ENCODE measurements around the gene ANKFN1. TPM values are rescaled to one million over a fixed set of nuclear protein-coding genes. Genes with fewer than 3 reads are reported as not detected.

Gene ANKFN1
- polyA plus RNA-seq, 2 donors, result 0.08 to 0.09 TPM

DNA sequence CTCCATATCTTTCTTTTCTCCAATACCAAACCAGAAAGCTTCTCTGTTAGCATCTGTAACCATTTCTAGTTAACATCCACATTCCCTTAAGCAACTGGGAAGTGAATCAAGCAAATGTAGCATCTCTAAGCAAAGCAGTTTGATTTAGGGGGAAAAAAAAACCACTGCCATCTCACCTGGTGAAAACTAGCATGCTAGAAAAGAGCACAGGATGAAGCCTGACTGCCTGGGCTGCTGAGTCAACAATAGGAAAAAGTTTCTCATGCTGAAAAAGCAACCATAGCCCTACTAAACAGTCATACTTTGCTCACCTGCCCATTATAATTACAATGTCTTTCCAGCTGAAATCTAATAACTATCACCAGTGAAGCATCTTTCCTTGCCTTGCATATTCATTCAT lies 139.3 kb downstream of the ANKFN1 start:
- Histone ChIP-seq H3K4me1 (ENCODE audit: control insufficient read depth in 2 of 2, insufficient read depth in 2 of 2, low read length in 1 of 2) (no peaks in the 10 kb centered on the region), H3K27ac (ENCODE audit: low read depth in 2 of 2, low read length in 1 of 2) (no peak overlapping the region), H3K36me3 (ENCODE audit: control insufficient read depth in 2 of 2, insufficient read depth in 2 of 2, low read length in 1 of 2) (no peaks in the 10 kb centered on the region), H3K27me3 (ENCODE audit: control insufficient read depth in 1 of 2, insufficient read depth in 2 of 2, low read length in 2 of 2) (no peaks in the 10 kb centered on the region), H3K9me3 (ENCODE audit: control insufficient read depth in 2 of 2, insufficient read depth in 1 of 2, low read depth in 1 of 2, low read length in 1 of 2) (peaks cover 0 to 2% of the 10 kb centered on the region in 2 donors), H3K4me3 (ENCODE audit: low read depth in 1 of 2, low read length in 2 of 2) (no peak overlapping the region)

DNA sequence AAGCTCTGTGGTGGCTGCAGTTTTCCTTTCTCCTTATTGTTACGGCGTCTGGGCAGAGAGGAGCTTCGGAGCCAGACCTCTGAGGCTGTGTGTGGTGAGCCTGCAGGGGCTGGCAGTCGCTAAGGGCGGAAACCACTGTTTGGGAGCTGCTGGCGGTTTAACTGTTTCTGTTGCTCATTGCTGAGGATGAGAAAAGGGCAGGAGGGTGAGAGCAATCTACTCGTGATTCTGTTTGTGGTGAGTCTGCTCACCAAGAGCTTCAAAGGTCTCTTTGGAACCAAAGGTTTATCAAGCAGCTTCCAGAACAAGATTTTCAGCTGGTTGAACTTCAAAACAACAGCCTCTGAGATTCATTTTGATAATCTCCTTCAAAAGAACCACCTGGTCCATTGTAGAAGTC lies 143.9 kb downstream of the ANKFN1 start:
- Histone ChIP-seq H3K4me3 (ENCODE audit: low read depth in 1 of 2, low read length in 2 of 2) (no peak overlapping the region), H3K27me3 (ENCODE audit: control insufficient read depth in 1 of 2, insufficient read depth in 2 of 2, low read length in 2 of 2) (no peaks in the 10 kb centered on the region), H3K36me3 (ENCODE audit: control insufficient read depth in 2 of 2, insufficient read depth in 2 of 2, low read length in 1 of 2) (no peaks in the 10 kb centered on the region), H3K4me1 (ENCODE audit: control insufficient read depth in 2 of 2, insufficient read depth in 2 of 2, low read length in 1 of 2) (no peaks in the 10 kb centered on the region), H3K9me3 (ENCODE audit: control insufficient read depth in 2 of 2, insufficient read depth in 1 of 2, low read depth in 1 of 2, low read length in 1 of 2) (peaks cover 0 to 2% of the 10 kb centered on the region in 2 donors), H3K27ac (ENCODE audit: low read depth in 2 of 2, low read length in 1 of 2) (no peak overlapping the region)
- WGBS, 2 donors, result 24 to 27% methylated on average over 7 of the region's 7 CpGs

DNA sequence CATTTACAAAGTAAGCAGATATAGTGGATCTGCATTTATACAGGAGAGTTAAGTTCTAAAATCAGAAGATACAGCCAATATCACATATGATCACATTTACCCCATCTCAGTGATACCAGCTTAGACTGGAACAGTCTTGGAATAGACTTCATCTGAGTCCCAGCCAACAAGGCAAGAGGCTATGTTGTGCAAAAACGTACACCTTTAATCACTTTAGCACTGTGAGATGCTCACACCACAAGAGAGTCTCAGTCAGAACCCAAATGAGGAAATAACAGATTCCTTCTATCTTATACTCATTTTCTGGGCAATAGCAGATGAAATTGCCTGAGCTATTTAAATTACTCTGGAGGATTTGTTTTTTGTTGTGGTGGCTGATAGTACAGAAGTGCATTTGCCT lies 145.6 kb downstream of the ANKFN1 start:
- 42 to 49% methylated on average over 1 of the region's 1 CpG for WGBS, 2 donors
- Histone ChIP-seq H3K36me3 (ENCODE audit: control insufficient read depth in 2 of 2, insufficient read depth in 2 of 2, low read length in 1 of 2) (no peaks in the 10 kb centered on the region), H3K27me3 (ENCODE audit: control insufficient read depth in 1 of 2, insufficient read depth in 2 of 2, low read length in 2 of 2) (no peaks in the 10 kb centered on the region), H3K9me3 (ENCODE audit: control insufficient read depth in 2 of 2, insufficient read depth in 1 of 2, low read depth in 1 of 2, low read length in 1 of 2) (peaks cover 0 to 2% of the 10 kb centered on the region in 2 donors), H3K4me3 (ENCODE audit: low read depth in 1 of 2, low read length in 2 of 2) (no peak overlapping the region), H3K27ac (ENCODE audit: low read depth in 2 of 2, low read length in 1 of 2) (no peak overlapping the region), H3K4me1 (ENCODE audit: control insufficient read depth in 2 of 2, insufficient read depth in 2 of 2, low read length in 1 of 2) (no peaks in the 10 kb centered on the region)

DNA sequence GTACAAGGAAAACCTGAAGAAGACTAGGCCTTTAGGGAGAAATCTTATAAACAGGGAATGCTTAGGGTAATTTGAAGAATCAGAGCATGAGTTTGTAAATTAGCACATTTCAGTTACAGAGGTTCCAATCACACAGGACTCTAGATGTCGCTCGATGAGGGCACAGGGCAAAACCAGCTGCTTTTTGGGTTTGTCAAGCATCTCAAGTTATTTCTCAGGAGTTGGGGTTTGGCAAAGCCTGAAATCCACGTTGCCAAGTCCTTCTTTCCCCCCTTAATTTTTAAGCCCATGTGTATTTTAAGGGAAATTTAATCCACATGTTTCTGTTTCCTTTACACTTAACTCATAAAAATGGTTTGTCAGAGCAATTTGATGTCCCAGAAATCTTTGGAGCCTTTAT lies 146.9 kb downstream of the ANKFN1 start:
- Histone ChIP-seq H3K9me3 (ENCODE audit: control insufficient read depth in 2 of 2, insufficient read depth in 1 of 2, low read depth in 1 of 2, low read length in 1 of 2) (peaks cover 0 to 2% of the 10 kb centered on the region in 2 donors), H3K36me3 (ENCODE audit: control insufficient read depth in 2 of 2, insufficient read depth in 2 of 2, low read length in 1 of 2) (no peaks in the 10 kb centered on the region), H3K27ac (ENCODE audit: low read depth in 2 of 2, low read length in 1 of 2) (no peak overlapping the region), H3K27me3 (ENCODE audit: control insufficient read depth in 1 of 2, insufficient read depth in 2 of 2, low read length in 2 of 2) (no peaks in the 10 kb centered on the region), H3K4me1 (ENCODE audit: control insufficient read depth in 2 of 2, insufficient read depth in 2 of 2, low read length in 1 of 2) (no peaks in the 10 kb centered on the region), H3K4me3 (ENCODE audit: low read depth in 1 of 2, low read length in 2 of 2) (no peak overlapping the region)
- WGBS, 2 donors, result 66 to 67% methylated on average over 3 of the region's 3 CpGs

DNA sequence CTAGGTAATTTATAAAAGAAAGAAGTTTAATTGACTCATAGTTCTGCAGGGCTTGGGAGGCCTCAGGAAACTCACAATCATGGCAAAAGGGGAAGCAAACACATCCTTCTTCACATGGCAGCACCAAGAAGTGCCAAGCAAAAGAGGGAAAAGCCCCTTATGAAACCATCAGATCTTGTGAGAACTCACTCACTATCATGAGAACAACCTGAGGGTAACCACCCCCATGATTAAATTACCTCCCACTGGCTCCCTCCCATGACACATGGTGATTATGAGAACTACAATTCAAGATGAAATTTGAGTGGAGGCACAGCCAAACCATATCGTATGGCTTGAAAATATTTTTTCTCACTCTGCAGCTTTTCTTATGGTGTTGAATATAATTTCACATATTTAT lies 151.7 kb downstream of the ANKFN1 start:
- WGBS, 2 donors, result 69 to 80% methylated on average over 1 of the region's 1 CpG

DNA sequence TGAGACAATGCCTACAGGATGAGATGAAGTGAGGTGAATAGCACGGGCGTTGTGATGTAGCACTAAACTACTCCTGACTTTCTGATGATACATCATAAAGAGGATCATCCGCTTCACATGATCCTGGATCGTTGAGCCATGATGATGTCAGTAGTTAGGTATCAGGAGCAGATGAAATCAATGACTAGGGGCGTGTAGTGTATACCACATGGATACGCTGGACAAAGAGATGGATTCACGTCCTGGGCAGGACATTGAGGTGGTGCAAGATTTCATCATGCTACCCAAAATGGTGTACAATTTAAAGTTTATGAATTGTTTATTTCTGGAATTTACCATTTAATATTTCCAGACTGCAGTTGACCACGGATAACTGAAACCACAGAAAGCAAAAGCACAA lies 156.6 kb downstream of the ANKFN1 start:
- 81 to 84% methylated on average over 8 of the region's 8 CpGs for WGBS, 2 donors
- no peaks in the 10 kb centered on the region for H3K4me1 ChIP-seq (ENCODE audit: control insufficient read depth in 2 of 2, insufficient read depth in 2 of 2, low read length in 1 of 2)
- H3K27me3 ChIP-seq (ENCODE audit: control insufficient read depth in 1 of 2, insufficient read depth in 2 of 2, low read length in 2 of 2), result no peaks in the 10 kb centered on the region
- H3K4me3 ChIP-seq (ENCODE audit: low read depth in 1 of 2, low read length in 2 of 2), result no peak overlapping the region
- no peaks in the 10 kb centered on the region for H3K9me3 ChIP-seq (ENCODE audit: control insufficient read depth in 2 of 2, insufficient read depth in 1 of 2, low read depth in 1 of 2, low read length in 1 of 2)
- no peak overlapping the region for H3K27ac ChIP-seq (ENCODE audit: low read depth in 2 of 2, low read length in 1 of 2)
- H3K36me3 ChIP-seq (ENCODE audit: control insufficient read depth in 2 of 2, insufficient read depth in 2 of 2, low read length in 1 of 2), result no peaks in the 10 kb centered on the region

More for the DNA sequence above, 151.7 kb downstream of the ANKFN1 start:
- Histone ChIP-seq H3K9me3 (ENCODE audit: control insufficient read depth in 2 of 2, insufficient read depth in 1 of 2, low read depth in 1 of 2, low read length in 1 of 2) (no peaks in the 10 kb centered on the region), H3K36me3 (ENCODE audit: control insufficient read depth in 2 of 2, insufficient read depth in 2 of 2, low read length in 1 of 2) (no peaks in the 10 kb centered on the region), H3K27me3 (ENCODE audit: control insufficient read depth in 1 of 2, insufficient read depth in 2 of 2, low read length in 2 of 2) (no peaks in the 10 kb centered on the region), H3K4me3 (ENCODE audit: low read depth in 1 of 2, low read length in 2 of 2) (no peak overlapping the region), H3K4me1 (ENCODE audit: control insufficient read depth in 2 of 2, insufficient read depth in 2 of 2, low read length in 1 of 2) (no peaks in the 10 kb centered on the region), H3K27ac (ENCODE audit: low read depth in 2 of 2, low read length in 1 of 2) (no peak overlapping the region)

DNA sequence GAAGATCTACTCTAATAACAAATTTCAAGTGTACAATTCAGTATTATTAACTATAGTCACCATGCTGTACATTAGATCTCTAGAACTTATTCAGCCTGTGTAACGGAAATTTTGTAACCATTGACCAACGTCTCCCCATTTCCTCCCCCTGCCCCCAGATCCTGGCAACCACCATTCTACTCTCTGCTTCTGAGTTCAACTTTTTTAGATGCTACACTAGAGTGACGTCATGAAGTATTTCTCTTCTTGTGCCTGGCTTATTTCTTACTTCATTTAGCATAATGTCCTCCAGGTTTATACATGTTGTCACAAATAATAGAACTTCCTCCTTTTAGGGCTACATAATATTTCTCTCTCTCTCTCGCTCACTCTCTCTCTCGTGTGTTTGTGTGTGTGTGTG lies 157.5 kb downstream of the ANKFN1 start:
- Histone ChIP-seq H3K9me3 (ENCODE audit: control insufficient read depth in 2 of 2, insufficient read depth in 1 of 2, low read depth in 1 of 2, low read length in 1 of 2) (no peaks in the 10 kb centered on the region), H3K4me3 (ENCODE audit: low read depth in 1 of 2, low read length in 2 of 2) (no peak overlapping the region), H3K27ac (ENCODE audit: low read depth in 2 of 2, low read length in 1 of 2) (no peak overlapping the region), H3K4me1 (ENCODE audit: control insufficient read depth in 2 of 2, insufficient read depth in 2 of 2, low read length in 1 of 2) (no peaks in the 10 kb centered on the region), H3K27me3 (ENCODE audit: control insufficient read depth in 1 of 2, insufficient read depth in 2 of 2, low read length in 2 of 2) (no peaks in the 10 kb centered on the region), H3K36me3 (ENCODE audit: control insufficient read depth in 2 of 2, insufficient read depth in 2 of 2, low read length in 1 of 2) (no peaks in the 10 kb centered on the region)
- 70 to 77% methylated on average over 5 of the region's 5 CpGs for WGBS, 2 donors

DNA sequence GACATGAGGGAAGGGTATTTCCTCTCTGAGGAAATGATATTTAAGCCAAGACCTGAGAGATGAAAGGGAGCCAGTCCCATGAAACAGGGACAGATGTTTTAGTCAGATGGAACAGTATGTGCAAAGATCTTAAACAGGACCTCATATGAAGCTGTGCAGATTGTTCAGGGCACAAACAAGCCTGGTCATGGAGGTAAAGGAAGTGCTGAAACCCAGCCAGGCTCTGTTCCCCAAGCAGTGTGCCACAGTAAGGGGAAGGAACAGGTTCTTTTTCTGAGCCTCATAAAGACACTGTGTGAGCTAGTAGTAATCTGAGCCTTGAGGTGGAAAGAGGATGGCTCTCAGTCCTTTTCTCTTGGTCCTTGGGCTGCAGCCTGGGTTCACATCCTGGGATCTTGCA lies 159.9 kb downstream of the ANKFN1 start:
- H3K27ac ChIP-seq (ENCODE audit: low read depth in 2 of 2, low read length in 1 of 2), result no peak overlapping the region
- no peaks in the 10 kb centered on the region for H3K9me3 ChIP-seq (ENCODE audit: control insufficient read depth in 2 of 2, insufficient read depth in 1 of 2, low read depth in 1 of 2, low read length in 1 of 2)
- H3K36me3 ChIP-seq (ENCODE audit: control insufficient read depth in 2 of 2, insufficient read depth in 2 of 2, low read length in 1 of 2), result no peaks in the 10 kb centered on the region
- H3K4me1 ChIP-seq (ENCODE audit: control insufficient read depth in 2 of 2, insufficient read depth in 2 of 2, low read length in 1 of 2), result no peaks in the 10 kb centered on the region
- no peaks in the 10 kb centered on the region for H3K27me3 ChIP-seq (ENCODE audit: control insufficient read depth in 1 of 2, insufficient read depth in 2 of 2, low read length in 2 of 2)
- H3K4me3 ChIP-seq (ENCODE audit: low read depth in 1 of 2, low read length in 2 of 2), result no peak overlapping the region

DNA sequence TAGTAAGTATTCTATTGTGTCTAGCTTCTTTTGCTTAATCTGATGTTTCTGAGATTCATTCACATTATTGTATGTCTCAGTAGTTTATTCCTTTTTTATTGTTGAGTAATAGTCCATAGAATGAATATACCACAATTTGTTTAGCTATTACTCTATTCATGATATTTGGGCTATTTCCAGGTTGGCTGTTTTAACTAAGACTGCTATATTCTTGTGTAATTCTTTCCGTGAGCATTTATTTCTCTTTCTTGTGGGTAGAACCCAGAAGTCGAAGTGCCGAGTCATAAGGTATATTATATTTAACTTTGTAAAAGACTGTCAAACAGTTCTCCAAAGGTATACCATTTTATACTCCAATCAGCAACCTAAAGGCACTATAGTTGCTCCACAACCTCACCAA lies 160.8 kb downstream of the ANKFN1 start:
- Histone ChIP-seq H3K4me3 (ENCODE audit: low read depth in 1 of 2, low read length in 2 of 2) (no peak overlapping the region), H3K36me3 (ENCODE audit: control insufficient read depth in 2 of 2, insufficient read depth in 2 of 2, low read length in 1 of 2) (no peaks in the 10 kb centered on the region), H3K27ac (ENCODE audit: low read depth in 2 of 2, low read length in 1 of 2) (no peak overlapping the region), H3K9me3 (ENCODE audit: control insufficient read depth in 2 of 2, insufficient read depth in 1 of 2, low read depth in 1 of 2, low read length in 1 of 2) (no peaks in the 10 kb centered on the region), H3K27me3 (ENCODE audit: control insufficient read depth in 1 of 2, insufficient read depth in 2 of 2, low read length in 2 of 2) (no peaks in the 10 kb centered on the region), H3K4me1 (ENCODE audit: control insufficient read depth in 2 of 2, insufficient read depth in 2 of 2, low read length in 1 of 2) (no peaks in the 10 kb centered on the region)
- WGBS, 2 donors, result 39 to 68% methylated on average over 3 of the region's 3 CpGs

DNA sequence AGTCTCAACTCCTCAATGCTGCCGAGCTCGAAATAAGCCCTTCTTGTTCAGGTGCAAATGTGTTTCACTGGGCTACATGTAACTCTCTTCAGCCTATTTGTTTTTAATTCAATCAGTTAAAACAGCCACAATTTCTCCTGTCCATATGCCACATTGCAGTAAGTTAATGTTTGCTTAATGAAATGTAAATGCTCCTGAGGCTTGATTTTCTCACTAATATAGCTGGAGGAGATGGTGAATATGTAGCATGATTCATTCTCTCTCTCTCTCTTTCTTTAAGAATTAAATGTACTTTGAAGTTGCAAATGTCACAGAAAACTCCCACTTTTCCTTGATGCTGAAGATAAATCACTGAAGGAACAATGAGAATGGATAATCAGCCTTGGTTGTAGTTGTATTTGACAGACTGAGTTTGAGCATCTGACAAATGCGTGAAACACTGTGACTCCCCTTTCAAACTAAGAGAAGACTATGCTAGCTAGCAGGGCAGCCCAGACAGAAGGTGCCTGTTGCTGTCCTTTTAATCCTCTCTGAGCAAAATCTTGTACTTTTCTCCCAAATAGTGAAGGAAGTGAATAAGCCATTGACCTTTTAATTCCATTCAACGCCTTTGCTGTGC lies 161.8 kb downstream of the ANKFN1 start:
- Histone ChIP-seq H3K4me1 (ENCODE audit: control insufficient read depth in 2 of 2, insufficient read depth in 2 of 2, low read length in 1 of 2) (no peaks in the 10 kb centered on the region), H3K4me3 (ENCODE audit: low read depth in 1 of 2, low read length in 2 of 2) (no peak overlapping the region), H3K36me3 (ENCODE audit: control insufficient read depth in 2 of 2, insufficient read depth in 2 of 2, low read length in 1 of 2) (no peaks in the 10 kb centered on the region), H3K27me3 (ENCODE audit: control insufficient read depth in 1 of 2, insufficient read depth in 2 of 2, low read length in 2 of 2) (no peaks in the 10 kb centered on the region), H3K27ac (ENCODE audit: low read depth in 2 of 2, low read length in 1 of 2) (no peak overlapping the region), H3K9me3 (ENCODE audit: control insufficient read depth in 2 of 2, insufficient read depth in 1 of 2, low read depth in 1 of 2, low read length in 1 of 2) (no peaks in the 10 kb centered on the region)
- WGBS, 2 donors, result 60 to 79% methylated on average over 4 of the region's 4 CpGs
